ENCODE measurements around the gene OR51F2. TPM values are rescaled to one million over a fixed set of nuclear protein-coding genes. Genes with fewer than 3 reads are reported as not detected.
"Not testable (repeated sequence)": the region's sequence is repeated elsewhere in the genome, so short reads cannot be mapped to it uniquely, and the experiment has no call there.

Gene OR51F2
- polyA plus RNA-seq, 1 donor from 2014 or later = not detected

DNA sequence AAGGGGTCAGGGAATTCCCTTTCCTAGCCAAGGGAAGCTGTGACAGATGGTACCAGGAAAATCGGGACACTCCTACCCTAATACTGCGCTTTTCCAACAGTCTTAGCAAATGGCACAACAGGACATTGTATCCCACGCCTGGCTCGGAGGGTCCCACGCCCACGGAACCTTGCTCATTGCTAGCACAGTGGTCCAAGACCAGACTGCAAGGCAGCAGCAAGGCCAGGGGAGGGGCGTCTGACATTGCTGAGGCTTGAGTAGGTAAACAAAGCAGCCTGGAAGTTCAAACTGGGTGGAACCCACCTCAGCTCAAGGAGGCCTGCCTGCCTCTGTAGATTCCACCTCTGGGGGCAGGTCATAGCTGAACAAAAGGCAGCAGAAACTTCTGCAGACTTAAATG is 33.2 kb downstream of the OR51F2 start:
- not testable (repeated sequence) for H3K4me3 Mint-ChIP-seq, H3K36me3 Mint-ChIP-seq, H3K9me3 Mint-ChIP-seq, H3K27me3 Mint-ChIP-seq, H3K4me1 Mint-ChIP-seq, H3K27ac Mint-ChIP-seq

DNA sequence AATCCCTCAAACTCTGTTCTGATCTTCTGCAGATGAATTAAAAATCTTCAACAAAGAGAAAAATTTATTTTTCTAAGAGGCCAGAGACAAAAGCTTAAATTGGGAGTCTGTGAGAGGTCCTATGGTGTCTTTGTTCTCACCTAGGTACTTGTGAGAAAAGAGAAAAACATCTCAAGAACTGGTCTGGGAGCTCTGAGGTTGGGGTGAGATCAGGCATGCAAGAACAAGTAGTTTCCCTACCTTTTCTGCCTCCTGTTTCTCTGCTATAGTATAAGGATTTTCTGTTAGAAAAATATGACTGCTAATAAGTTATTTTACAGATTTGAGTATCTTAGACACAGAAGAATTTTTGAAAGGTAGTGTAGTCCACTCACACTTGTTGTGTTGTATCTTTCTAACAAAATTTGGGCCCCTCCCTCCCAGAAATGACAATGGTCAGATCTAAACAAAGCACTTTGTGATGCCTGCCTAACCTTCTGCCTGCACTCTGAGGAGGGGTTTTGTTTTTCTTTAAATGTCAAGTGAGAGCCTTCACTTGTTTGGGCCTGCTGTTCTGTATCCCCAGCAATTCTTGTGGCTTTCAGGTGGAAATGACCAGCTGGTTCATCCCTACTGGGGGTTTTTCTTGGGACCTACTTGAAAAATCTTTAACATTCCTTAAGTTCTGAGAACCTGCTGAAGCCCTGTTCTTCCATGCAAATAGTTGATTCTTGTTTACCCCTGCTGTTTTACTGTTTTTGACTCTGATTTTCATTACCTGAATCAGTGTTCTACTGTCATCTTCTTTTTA is 41.5 kb downstream of the OR51F2 start:
- Mint-ChIP-seq H3K4me1 (no peaks in the 10 kb centered on the region), H3K36me3 (peaks cover 2% of the 10 kb centered on the region), H3K27me3 (no peaks in the 10 kb centered on the region), H3K9me3 (peaks cover 0 to 9% (median 5%) of the 10 kb centered on the region in 3 donors), H3K27ac (no peak overlapping the region), H3K4me3 (no peak overlapping the region)

DNA sequence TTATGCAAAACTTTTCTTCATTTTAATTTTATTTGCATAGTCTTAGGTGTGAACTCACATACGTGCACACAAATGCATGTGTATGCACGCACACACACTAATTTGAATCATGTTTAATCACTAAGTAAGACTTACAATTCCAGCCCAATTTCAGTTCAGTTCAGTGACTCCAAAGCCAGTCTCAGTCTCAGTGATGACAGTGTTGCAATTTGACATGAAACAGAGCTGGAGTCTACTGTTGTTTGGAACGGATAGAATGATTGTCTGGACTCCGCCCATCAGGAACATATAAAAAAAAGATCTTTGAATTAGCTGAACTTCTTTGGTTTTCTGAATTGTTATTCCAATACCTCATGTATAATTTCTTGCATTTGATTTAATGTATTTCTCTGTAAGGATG is 42.8 kb downstream of the OR51F2 start:
- H3K9me3 Mint-ChIP-seq = peaks cover 0 to 9% (median 5%) of the 10 kb centered on the region in 3 donors
- no peak overlapping the region for H3K4me3 Mint-ChIP-seq

DNA sequence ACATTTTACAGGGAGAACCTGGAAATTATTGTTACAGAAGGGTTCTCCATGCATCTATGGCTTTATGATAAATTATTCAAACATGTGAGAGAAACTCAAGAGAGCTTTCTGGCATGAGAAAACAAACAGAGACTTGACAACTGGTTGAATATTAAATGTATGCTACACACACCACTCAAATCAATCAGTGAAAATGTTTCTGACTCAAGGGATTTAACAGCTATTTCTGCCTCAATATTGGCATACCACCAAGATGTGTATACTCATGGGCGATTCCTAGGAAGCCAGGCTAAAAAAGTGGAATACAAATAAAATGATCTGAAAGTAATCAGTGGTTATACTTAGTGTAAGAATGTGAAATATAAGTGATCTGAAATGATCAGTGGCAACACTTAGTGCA is 44.7 kb downstream of the OR51F2 start:
- Mint-ChIP-seq H3K9me3 (peaks cover 0 to 9% (median 0%) of the 10 kb centered on the region in 3 donors), H3K27me3 (no peaks in the 10 kb centered on the region), H3K4me3 (no peak overlapping the region), H3K27ac (no peak overlapping the region), H3K4me1 (no peaks in the 10 kb centered on the region), H3K36me3 (peaks cover 2% of the 10 kb centered on the region)

More for the DNA sequence above, 42.8 kb downstream of the OR51F2 start:
- Mint-ChIP-seq H3K36me3 (peaks cover 2% of the 10 kb centered on the region), H3K27ac (no peak overlapping the region), H3K27me3 (no peaks in the 10 kb centered on the region), H3K4me1 (no peaks in the 10 kb centered on the region)

Other genes with a start within 250 kb of the OR51F2 start
- gene OR52I2, start 239.6 kb upstream of the OR51F2 start, polyA plus RNA-seq = not detected
- gene OR52I1, start 227.3 kb upstream of the OR51F2 start, polyA plus RNA-seq = not detected
- 13.1 TPM for gene TRIM68, start 213.1 kb upstream of the OR51F2 start, polyA plus RNA-seq
- gene OR51D1, start 183.8 kb upstream of the OR51F2 start, polyA plus RNA-seq = not detected
- gene OR51E1, start 177.3 kb upstream of the OR51F2 start, polyA plus RNA-seq = not detected
- not detected for gene OR51E2, start 123.5 kb upstream of the OR51F2 start, polyA plus RNA-seq
- not detected for gene MMP26, start 116.5 kb upstream of the OR51F2 start, polyA plus RNA-seq
- gene OR51F1, start 51.4 kb upstream of the OR51F2 start, polyA plus RNA-seq = not detected
- not detected for gene OR52R1, start 16.9 kb upstream of the OR51F2 start, polyA plus RNA-seq
- gene OR51S1, start 27.9 kb downstream of the OR51F2 start, polyA plus RNA-seq = not detected
- not detected for gene OR51T1, start 60.6 kb downstream of the OR51F2 start, polyA plus RNA-seq
- gene OR51A7, start 82.5 kb downstream of the OR51F2 start, polyA plus RNA-seq = not detected
- not detected for gene OR51G2, start 98.0 kb downstream of the OR51F2 start, polyA plus RNA-seq
- gene OR51G1, start 103.0 kb downstream of the OR51F2 start, polyA plus RNA-seq = not detected
- gene OR51A4, start 126.3 kb downstream of the OR51F2 start, polyA plus RNA-seq = not detected
- not detected for gene OR51A2, start 134.4 kb downstream of the OR51F2 start, polyA plus RNA-seq
- gene OR51L1, start 173.5 kb downstream of the OR51F2 start, polyA plus RNA-seq = not detected
- gene OR52J3, start 225.2 kb downstream of the OR51F2 start, polyA plus RNA-seq = not detected
- gene OR52E2, start 238.3 kb downstream of the OR51F2 start, polyA plus RNA-seq = not detected
- not detected for gene OR52E1, start 248.3 kb downstream of the OR51F2 start, polyA plus RNA-seq